BLaER1 treated with 17β-estradiol and CSF1 and Interleukin-3, amounts not matched to agents 10 nM and 100 nM (cell line): ENCODE measurements around the gene PAOX.

Experiments used
- H3K27ac ChIP-seq, 11 experiments: shearing (Covaris generic); formaldehyde crosslinking; 2 replicates each; pipeline ENCODE4 v1.8.1; 2022
- H3K27me3 ChIP-seq, 11 experiments: shearing (Covaris generic); formaldehyde crosslinking; 2 replicates each; pipeline ENCODE4 v1.8.1; 2022
- H3K36me3 ChIP-seq, 11 experiments: shearing (Covaris generic); formaldehyde crosslinking; 2 replicates each; pipeline ENCODE4 v1.8.1; 2022
- H3K4me1 ChIP-seq, 10 experiments: shearing (Covaris generic); formaldehyde crosslinking; 2 replicates each; pipeline ENCODE4 v1.8.1; 2022
- H3K4me2 ChIP-seq, 11 experiments: shearing (Covaris generic); formaldehyde crosslinking; 2 replicates each; pipeline ENCODE4 v1.8.1; 2022
- H3K4me3 ChIP-seq, 10 experiments: shearing (Covaris generic); formaldehyde crosslinking; 2 replicates each; pipeline ENCODE4 v1.8.1; 2022
- H3K9ac ChIP-seq, 11 experiments: shearing (Covaris generic); formaldehyde crosslinking; 2 replicates each; pipeline ENCODE4 v1.8.1; 2022
- H3K9me3 ChIP-seq, 11 experiments: shearing (Covaris generic); formaldehyde crosslinking; replicated peaks in 1 of 11; 2 replicates each; pipeline ENCODE4 v1.8.1; 2022
- H4K20me1 ChIP-seq, 11 experiments: shearing (Covaris generic); formaldehyde crosslinking; 2 replicates each; pipeline ENCODE4 v1.8.1; 2022
- Cebpa-rat ChIP-seq, 11 experiments: shearing (Covaris generic); IDR thresholded peaks; 2 replicates each; pipeline ENCODE4 v1.8.1; 2022

The PAOX gene

DNA sequence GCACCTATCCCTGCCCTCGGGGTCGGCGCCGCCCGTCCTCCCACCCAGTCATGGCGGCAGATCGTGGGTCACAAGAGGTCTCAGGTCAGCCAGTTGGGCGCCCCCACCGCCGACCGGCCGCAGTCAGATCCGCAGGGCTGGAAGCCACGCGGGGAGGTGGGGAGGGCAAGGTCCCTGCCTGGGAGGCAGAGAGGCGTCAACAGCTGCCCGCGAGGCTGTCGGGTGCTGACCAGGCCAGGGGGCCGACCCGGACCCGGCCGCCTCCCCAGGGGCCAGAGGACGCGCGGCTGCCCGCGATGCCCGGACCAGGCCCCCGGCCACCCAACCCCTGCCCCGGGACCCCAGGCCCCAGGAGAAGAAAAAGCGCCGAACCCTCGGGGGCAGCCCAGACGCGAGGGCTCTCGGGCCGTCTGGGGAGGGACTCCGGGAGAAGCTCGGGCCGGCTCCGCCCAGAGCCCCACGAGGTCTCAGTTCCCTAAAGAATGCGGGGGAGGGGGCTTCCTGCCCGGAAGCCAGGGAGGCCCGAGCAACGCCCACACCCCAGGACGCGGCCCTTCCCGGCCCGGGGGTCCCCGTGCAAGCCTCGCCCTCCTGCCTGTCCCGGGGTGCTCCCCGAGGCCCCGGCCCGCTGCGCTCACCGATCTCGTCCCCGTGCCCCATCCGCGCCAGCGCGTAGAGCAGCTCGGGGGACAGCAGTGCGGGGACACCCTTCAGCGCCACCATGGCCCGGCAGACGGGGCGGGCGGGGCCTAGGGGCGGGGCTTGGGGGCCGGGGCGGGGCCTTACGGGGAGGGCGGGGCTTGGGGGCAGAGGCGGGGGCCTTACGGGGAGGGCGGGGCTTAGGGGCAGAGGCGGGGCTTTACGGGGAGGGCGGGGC lies 21.5 kb upstream of the PAOX start, which contains the start of gene FUOM:
Gene FUOM, minus strand, starts transcription at position 735 of the 877 bp plus-strand sequence. Its CDS starts 12 bp downstream, at position 723.
- peaks cover 43 to 49% (median 47%) of the 10 kb centered on the region in 10 experiments for H3K4me1 ChIP-seq
- H3K9ac ChIP-seq = peak within 1 kb of the TSS; percentile 84 to 94 (median 92)

GRCh38 chr10:133358162-133358924 lies 20.7 kb upstream of the PAOX start:
- Histone ChIP-seq H3K27ac (no peak overlapping the region), H3K9ac (no peak overlapping the region; a peak in 1 of 22 replicates), H4K20me1 (peaks cover 6 to 36% (median 32%) of the 10 kb centered on the region in 11 experiments; a peak in 16 of 22 replicates), H3K4me1 (peaks cover 49 to 54% (median 52%) of the 10 kb centered on the region in 10 experiments), H3K4me3 (no peak overlapping the region), H3K9me3 (no peaks in the 10 kb centered on the region), H3K36me3 (peaks cover 10 to 41% (median 29%) of the 10 kb centered on the region in 11 experiments; a peak in 21 of 22 replicates), H3K27me3 (no peaks in the 10 kb centered on the region), H3K4me2 (no peak overlapping the region)
- TF ChIP-seq Cebpa-rat (IDR thresholded peaks at IDR 0.05) = no peak

More for the DNA sequence above, 21.5 kb upstream of the PAOX start, which contains the start of gene FUOM:
- peaks cover 10 to 44% (median 32%) of the 10 kb centered on the region in 11 experiments; a peak in 16 of 22 replicates for H4K20me1 ChIP-seq
- H3K4me3 ChIP-seq = peak within 1 kb of the TSS; percentile 64 to 85 (median 76)
- H3K4me2 ChIP-seq = peak within 1 kb of the TSS; percentile 99 to 100 (median 100)
- no peak for TF ChIP-seq Cebpa-rat (IDR thresholded peaks at IDR 0.05)
- peaks cover 3 to 32% (median 21%) of the 10 kb centered on the region in 11 experiments; a peak in 21 of 22 replicates for H3K36me3 ChIP-seq
- H3K9me3 ChIP-seq = no peaks in the 10 kb centered on the region
- peak within 1 kb of the TSS; percentile 81 to 94 (median 91) for H3K27ac ChIP-seq
- no peaks in the 10 kb centered on the region for H3K27me3 ChIP-seq

DNA sequence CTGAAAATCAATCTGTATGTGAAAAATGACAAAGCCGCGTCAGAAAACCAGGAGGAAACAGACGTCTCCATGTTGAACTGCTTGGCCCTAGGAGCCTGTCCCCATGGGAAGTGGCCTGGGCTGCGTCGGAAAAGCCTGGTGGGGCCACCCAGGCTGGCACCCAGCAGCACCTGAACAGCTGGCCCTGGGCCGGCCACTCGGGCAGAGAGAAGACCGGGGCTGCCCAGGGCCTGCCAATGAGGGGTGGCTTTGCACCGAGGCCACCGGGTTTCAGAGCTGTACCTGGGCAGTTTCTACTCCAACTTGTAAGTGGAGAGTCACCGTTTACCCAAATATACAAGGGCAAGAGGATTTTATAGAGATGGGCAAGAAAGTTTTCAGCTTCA lies 20.1 kb upstream of the PAOX start:
- TF ChIP-seq Cebpa-rat (IDR thresholded peaks at IDR 0.05) = no peak
- no peak overlapping the region for H3K27ac ChIP-seq
- peaks cover 6 to 31% (median 28%) of the 10 kb centered on the region in 11 experiments; a peak in 16 of 22 replicates for H4K20me1 ChIP-seq
- H3K27me3 ChIP-seq = no peaks in the 10 kb centered on the region
- H3K36me3 ChIP-seq = peaks cover 16 to 46% (median 34%) of the 10 kb centered on the region in 11 experiments
- no peaks in the 10 kb centered on the region for H3K9me3 ChIP-seq
- no peak overlapping the region for H3K4me3 ChIP-seq
- no peak overlapping the region for H3K4me2 ChIP-seq
- H3K9ac ChIP-seq = no peak overlapping the region
- peaks cover 49 to 54% (median 52%) of the 10 kb centered on the region in 10 experiments for H3K4me1 ChIP-seq

GRCh38 chr10:133359554-133359971 lies 19.5 kb upstream of the PAOX start:
- Histone ChIP-seq H3K4me2 (no peak overlapping the region), H3K9me3 (no peaks in the 10 kb centered on the region), H3K4me1 (peaks cover 45 to 48% (median 47%) of the 10 kb centered on the region in 10 experiments), H3K9ac (no peak overlapping the region), H4K20me1 (peaks cover 6 to 24% (median 21%) of the 10 kb centered on the region in 11 experiments; a peak in 16 of 22 replicates), H3K27me3 (no peaks in the 10 kb centered on the region), H3K27ac (no peak overlapping the region), H3K36me3 (peaks cover 22 to 46% (median 36%) of the 10 kb centered on the region in 11 experiments), H3K4me3 (no peak overlapping the region)
- TF ChIP-seq Cebpa-rat (IDR thresholded peaks at IDR 0.05) = no peak

GRCh38 chr10:133359972-133360610 lies 19.0 kb upstream of the PAOX start:
- Histone ChIP-seq H3K9me3 (no peaks in the 10 kb centered on the region), H3K4me3 (no peak overlapping the region), H4K20me1 (peaks cover 3 to 19% (median 17%) of the 10 kb centered on the region in 11 experiments; a peak in 16 of 22 replicates), H3K27ac (no peak overlapping the region), H3K9ac (no peak overlapping the region), H3K4me1 (peaks cover 39 to 43% (median 42%) of the 10 kb centered on the region in 10 experiments), H3K27me3 (no peaks in the 10 kb centered on the region), H3K4me2 (no peak overlapping the region), H3K36me3 (peaks cover 27 to 46% (median 36%) of the 10 kb centered on the region in 11 experiments)
- TF ChIP-seq Cebpa-rat (IDR thresholded peaks at IDR 0.05) = no peak

DNA sequence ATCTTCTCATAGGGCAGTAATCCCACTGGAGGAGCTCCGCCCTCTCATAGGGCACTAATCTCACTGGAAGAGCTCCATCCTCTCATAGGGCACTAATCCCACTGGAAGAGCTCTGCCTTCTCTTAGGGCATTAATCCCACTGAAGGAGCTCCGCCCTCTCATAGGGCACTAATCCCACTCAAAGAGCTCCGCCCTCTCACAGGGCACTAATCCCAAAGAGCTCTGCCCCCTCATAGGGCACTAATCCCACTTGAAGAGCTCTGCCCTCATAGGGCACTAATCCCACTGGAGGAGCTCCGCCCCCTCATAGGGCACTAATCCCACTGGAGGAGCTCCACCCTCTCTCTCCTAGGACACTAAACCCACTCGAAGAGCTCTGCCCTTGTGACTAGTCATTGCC lies 17.8 kb upstream of the PAOX start:
- Histone ChIP-seq H3K27me3 (no peaks in the 10 kb centered on the region), H3K9ac (peak overlapping the region in 3 of 11 experiments; percentile 17 to 47 (median 39); a peak in 1 of 22 replicates), H3K4me2 (peak overlapping the region; percentile 54 to 77 (median 60)), H3K36me3 (peaks cover 34 to 46% (median 43%) of the 10 kb centered on the region in 11 experiments), H3K27ac (peak overlapping the region in 9 of 11 experiments; percentile 2 to 50 (median 25); a peak in 9 of 22 replicates), H3K9me3 (no peaks in the 10 kb centered on the region), H3K4me1 (peaks cover 28 to 32% (median 30%) of the 10 kb centered on the region in 10 experiments), H3K4me3 (no peak overlapping the region), H4K20me1 (peaks cover 0 to 14% (median 5%) of the 10 kb centered on the region in 11 experiments; a peak in 12 of 22 replicates)
- TF ChIP-seq Cebpa-rat (IDR thresholded peaks at IDR 0.05) = no peak

DNA sequence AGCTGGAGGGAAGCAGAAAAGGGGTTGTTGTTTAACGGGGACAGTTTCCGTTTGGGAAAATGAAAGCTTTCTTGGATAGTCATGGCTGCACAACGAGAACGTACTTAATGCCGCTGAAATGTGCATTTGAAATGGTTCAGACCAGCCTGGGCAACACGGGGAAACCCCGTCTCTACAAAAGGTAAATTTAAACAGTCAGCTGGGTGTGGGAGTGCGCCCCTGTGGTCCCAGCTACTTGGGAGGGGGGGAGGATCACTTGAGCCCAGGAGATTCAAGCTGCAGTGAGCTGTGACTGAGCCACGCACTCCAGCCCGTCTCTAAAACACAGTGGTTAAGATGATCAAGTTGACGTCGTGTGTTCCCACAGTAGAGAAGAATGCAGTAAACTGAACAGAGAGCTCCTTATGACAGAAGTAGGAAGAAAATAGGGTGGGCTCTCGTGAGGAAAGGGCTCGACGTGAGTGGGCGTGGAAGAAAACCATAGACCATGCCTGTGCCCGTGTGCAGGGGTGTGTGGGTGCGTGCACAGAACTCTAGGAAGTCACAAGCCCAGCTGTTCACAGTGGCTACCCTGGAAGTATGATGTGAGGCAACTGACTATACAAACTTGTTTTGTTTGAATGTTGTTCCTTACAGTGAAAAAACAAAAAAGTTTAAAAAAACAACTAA lies 17.2 kb upstream of the PAOX start:
- H3K4me1 ChIP-seq = peaks cover 22 to 25% (median 24%) of the 10 kb centered on the region in 10 experiments
- no peak overlapping the region for H3K4me3 ChIP-seq
- peak overlapping the region; percentile 54 to 77 (median 60) for H3K4me2 ChIP-seq
- H3K27me3 ChIP-seq = no peaks in the 10 kb centered on the region
- peaks cover 41 to 52% (median 49%) of the 10 kb centered on the region in 11 experiments for H3K36me3 ChIP-seq
- H3K27ac ChIP-seq = peak overlapping the region in 9 of 11 experiments; percentile 2 to 50 (median 25); a peak in 12 of 22 replicates
- peak overlapping the region in 6 of 11 experiments; percentile 1 to 47 (median 20); a peak in 7 of 22 replicates for H3K9ac ChIP-seq
- no peaks in the 10 kb centered on the region for H3K9me3 ChIP-seq
- peaks cover 0 to 8% (median 0%) of the 10 kb centered on the region in 11 experiments; a peak in 4 of 22 replicates for H4K20me1 ChIP-seq
- no peak for TF ChIP-seq Cebpa-rat (IDR thresholded peaks at IDR 0.05)
